ENCODE results near the gene COPS9. TPM values are rescaled to one million over a fixed set of nuclear protein-coding genes. Genes with fewer than 3 reads are reported as not detected.

Gene COPS9
- total RNA-seq, 2 donors from 2014 or later, result 156 to 179 TPM

DNA sequence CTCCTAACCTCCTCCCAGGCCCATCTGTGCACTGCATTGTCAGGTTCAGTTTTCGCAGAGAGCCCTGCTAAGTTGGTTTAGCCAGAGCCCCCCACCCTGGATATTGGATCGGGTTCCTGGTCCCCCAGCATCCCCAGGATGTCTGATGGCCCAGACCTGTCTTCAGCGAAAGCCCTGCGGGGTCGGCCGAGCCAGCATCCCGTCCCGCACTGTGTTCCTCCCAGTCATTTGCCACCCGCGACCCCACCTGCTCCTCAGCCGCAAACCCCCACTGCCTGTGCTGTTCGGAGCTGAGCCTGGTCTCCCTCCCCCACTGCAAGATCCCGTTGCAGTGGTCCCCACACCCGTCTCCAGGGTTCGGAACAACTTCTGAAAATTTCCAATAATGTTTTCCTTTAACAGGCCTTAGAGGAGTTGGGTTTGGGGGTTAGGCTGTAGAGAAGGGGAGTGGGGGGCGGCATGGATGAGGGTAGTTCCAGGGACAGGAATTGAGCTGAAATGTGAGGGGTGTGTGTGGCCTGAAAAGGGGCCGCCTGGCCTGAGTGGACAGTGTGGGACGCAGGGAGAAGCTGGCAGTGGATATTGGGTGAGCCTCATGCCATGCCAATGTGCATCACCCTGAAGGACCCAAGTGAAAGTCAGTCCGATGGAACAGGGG, 1.6 kb upstream of the COPS9 start:
- peaks cover 6% of the 10 kb centered on the region for H3K4me1 ChIP-seq (replicated peaks)
- intact Hi-C loops (cut with DNase I), result no loop called here
- no peaks in the 10 kb centered on the region for H3K27me3 ChIP-seq (replicated peaks; ENCODE audit: insufficient read depth)
- no peak overlapping the region for H3K4me3 ChIP-seq
- TF ChIP-seq, protein P1, sequence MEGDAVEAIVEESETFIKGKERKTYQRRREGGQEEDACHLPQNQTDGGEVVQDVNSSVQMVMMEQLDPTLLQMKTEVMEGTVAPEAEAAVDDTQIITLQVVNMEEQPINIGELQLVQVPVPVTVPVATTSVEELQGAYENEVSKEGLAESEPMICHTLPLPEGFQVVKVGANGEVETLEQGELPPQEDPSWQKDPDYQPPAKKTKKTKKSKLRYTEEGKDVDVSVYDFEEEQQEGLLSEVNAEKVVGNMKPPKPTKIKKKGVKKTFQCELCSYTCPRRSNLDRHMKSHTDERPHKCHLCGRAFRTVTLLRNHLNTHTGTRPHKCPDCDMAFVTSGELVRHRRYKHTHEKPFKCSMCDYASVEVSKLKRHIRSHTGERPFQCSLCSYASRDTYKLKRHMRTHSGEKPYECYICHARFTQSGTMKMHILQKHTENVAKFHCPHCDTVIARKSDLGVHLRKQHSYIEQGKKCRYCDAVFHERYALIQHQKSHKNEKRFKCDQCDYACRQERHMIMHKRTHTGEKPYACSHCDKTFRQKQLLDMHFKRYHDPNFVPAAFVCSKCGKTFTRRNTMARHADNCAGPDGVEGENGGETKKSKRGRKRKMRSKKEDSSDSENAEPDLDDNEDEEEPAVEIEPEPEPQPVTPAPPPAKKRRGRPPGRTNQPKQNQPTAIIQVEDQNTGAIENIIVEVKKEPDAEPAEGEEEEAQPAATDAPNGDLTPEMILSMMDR (IDR thresholded peaks at IDR 0.05), result no peak
- TF ChIP-seq POLR2AphosphoS5 (IDR thresholded peaks at IDR 0.05) (no peak), POLR2A (IDR thresholded peaks at IDR 0.05) (no peak)
- H3K36me3 ChIP-seq, result no peaks in the 10 kb centered on the region
- 92% methylated on average over 19 of the region's 19 CpGs for WGBS
- no peak overlapping the region for H3K27ac ChIP-seq
- no peaks in the 10 kb centered on the region for H3K9me3 ChIP-seq
- no peak for DNase-seq (ENCODE audit: low spot score)

DNA sequence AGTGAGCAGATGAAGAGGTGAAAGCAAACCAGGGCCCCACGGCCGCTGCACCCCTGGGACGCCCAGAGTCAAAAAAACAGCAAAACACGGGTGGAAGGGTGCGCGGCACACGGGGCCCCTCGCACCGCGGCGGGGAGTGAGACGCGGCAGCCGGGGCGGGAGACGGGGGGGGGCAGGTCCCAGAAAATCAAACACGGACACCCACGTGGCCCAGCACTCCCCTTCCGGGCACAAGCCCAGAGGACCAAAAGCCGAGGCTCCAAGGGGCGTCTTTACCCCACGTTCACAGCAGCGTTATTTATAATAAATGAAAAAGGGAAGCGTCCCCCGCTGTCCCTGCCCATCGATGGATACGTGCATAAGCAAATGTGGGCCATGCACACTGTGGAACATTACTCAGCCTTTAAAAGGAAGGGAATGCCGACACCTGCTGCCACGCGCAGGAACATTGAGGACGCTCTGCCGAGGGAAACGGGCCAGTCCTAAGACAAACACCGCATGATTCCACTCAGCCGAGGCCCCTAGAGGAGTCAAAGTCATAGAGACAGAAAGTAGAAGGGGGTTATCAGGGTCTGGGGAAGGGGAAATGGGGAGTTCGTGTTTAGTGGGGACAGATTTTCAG, 677 bp upstream of the COPS9 start:
- 35% methylated on average over 36 of the region's 36 CpGs for WGBS
- Histone ChIP-seq H3K27ac (peak overlapping the region in 1 of 2 donors; percentile 29), H3K4me3 (peak overlapping the region; percentile 82 to 92)

GRCh38 chr2:240135706-240136012, 446 bp downstream of the COPS9 start:
- peak overlapping the region; percentile 38 to 55 for H3K27ac ChIP-seq
- no peaks in the 10 kb centered on the region for H3K9me3 ChIP-seq
- peaks cover 0 to 7% of the 10 kb centered on the region in 2 donors for H3K36me3 ChIP-seq
- no peak for DNase-seq (ENCODE audit: low spot score)
- intact Hi-C loops (cut with DNase I), result no loop called here
- TF ChIP-seq, protein P1 (IDR thresholded peaks at IDR 0.05), result no peak
- no peak for TF ChIP-seq POLR2A (IDR thresholded peaks at IDR 0.05)
- no peak for TF ChIP-seq POLR2AphosphoS5 (IDR thresholded peaks at IDR 0.05)
- H3K4me3 ChIP-seq, result peak overlapping the region; percentile 82 to 92
- peaks cover 6% of the 10 kb centered on the region for H3K4me1 ChIP-seq (replicated peaks)
- 1% methylated on average over 13 of the region's 17 CpGs for WGBS
- no peaks in the 10 kb centered on the region for H3K27me3 ChIP-seq (replicated peaks; ENCODE audit: insufficient read depth)

More for the DNA sequence above, 677 bp upstream of the COPS9 start:
- Histone ChIP-seq H3K4me1 (replicated peaks) (peaks cover 6% of the 10 kb centered on the region), H3K36me3 (peaks cover 0 to 3% of the 10 kb centered on the region in 2 donors), H3K9me3 (no peaks in the 10 kb centered on the region), H3K27me3 (replicated peaks; ENCODE audit: insufficient read depth) (no peaks in the 10 kb centered on the region)
- intact Hi-C loops (cut with DNase I), result no loop called here
- TF ChIP-seq, protein P1 (IDR thresholded peaks at IDR 0.05), result no peak
- no peak for DNase-seq (ENCODE audit: low spot score)

DNA sequence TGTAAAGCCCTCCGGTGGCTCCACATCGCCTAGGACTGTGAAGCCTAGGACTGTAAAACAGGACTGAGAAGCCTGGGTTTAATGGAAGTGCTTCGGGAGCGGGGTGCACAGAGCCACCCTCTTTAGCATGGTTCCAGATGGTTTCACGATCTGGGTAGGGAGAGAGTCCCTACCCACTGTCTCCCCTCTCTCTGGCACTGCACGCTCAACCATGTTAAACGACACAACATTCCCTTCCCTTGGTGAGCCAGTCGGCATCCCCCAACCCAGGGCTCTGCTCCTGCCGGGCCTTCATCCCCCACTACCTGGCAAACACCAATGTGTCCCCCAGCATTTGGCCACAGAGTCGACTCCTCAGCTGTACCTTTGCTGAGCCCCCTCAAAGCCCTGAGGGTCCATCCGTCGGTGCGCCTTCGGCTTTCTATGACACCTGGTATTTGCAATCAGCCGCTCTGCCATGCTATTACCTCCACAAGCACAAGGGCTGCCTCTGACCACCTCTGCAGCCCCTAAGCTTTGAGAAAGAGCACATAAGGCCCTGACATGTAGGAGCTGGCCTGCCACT, 1.1 kb downstream of the COPS9 start:
- TF ChIP-seq POLR2AphosphoS5 (IDR thresholded peaks at IDR 0.05) (no peak), POLR2A (IDR thresholded peaks at IDR 0.05) (no peak)
- TF ChIP-seq, protein P1 (IDR thresholded peaks at IDR 0.05), result no peak

More for the DNA sequence above, 1.1 kb downstream of the COPS9 start:
- Histone ChIP-seq H3K27me3 (replicated peaks; ENCODE audit: insufficient read depth) (no peaks in the 10 kb centered on the region), H3K4me3 (peak overlapping the region; percentile 82 to 92), H3K9me3 (no peaks in the 10 kb centered on the region), H3K36me3 (peaks cover 0 to 13% of the 10 kb centered on the region in 2 donors), H3K4me1 (replicated peaks) (peaks cover 6% of the 10 kb centered on the region), H3K27ac (no peak overlapping the region)
- intact Hi-C loops (cut with DNase I), result no loop called here
- WGBS, result 78% methylated on average over 15 of the region's 15 CpGs
- no peak for DNase-seq (ENCODE audit: low spot score)
